Duodenal mucosa (tissue), 2 donors: ENCODE results near the gene CALN1.
"Not testable (repeated sequence)": the region's sequence is repeated elsewhere in the genome, so short reads cannot be mapped to it uniquely, and the experiment has no call there.

Experiments used
- H3K27ac ChIP-seq: one replicate; pipeline ENCODE4 v1.7.0; 2013; ENCODE audit warnings: low read depth, low read length
- H3K27me3 ChIP-seq, 2 donors: one replicate each; pipeline ENCODE4 v1.7.0; 2013; ENCODE audit warnings: low read length in 2 of 2, control low read depth in 1 of 2; ENCODE audit not compliant: insufficient read depth in 2 of 2, control insufficient read depth in 1 of 2
- H3K36me3 ChIP-seq, 2 donors: one replicate each; pipeline ENCODE4 v1.7.0; 2013; ENCODE audit warnings: low read length in 2 of 2, control low read depth in 1 of 2; ENCODE audit not compliant: insufficient read depth in 2 of 2, control insufficient read depth in 1 of 2
- H3K4me1 ChIP-seq, 2 donors: one replicate each; pipeline ENCODE4 v1.7.0; 2013; ENCODE audit warnings: low read length in 2 of 2, control low read depth in 1 of 2; ENCODE audit not compliant: insufficient read depth in 2 of 2, control insufficient read depth in 1 of 2
- H3K4me3 ChIP-seq, 2 donors: one replicate each; pipeline ENCODE4 v1.7.0; 2013; ENCODE audit warnings: low read length in 2 of 2, low read depth in 1 of 2
- H3K9ac ChIP-seq, 2 donors: one replicate each; pipeline ENCODE4 v1.7.0; 2013; ENCODE audit warnings: low read length in 2 of 2, low read depth in 1 of 2
- H3K9me3 ChIP-seq, 2 donors: one replicate each; pipeline ENCODE4 v1.7.0; 2013; ENCODE audit warnings: low read length in 2 of 2, control low read depth in 1 of 2; ENCODE audit not compliant: control insufficient read depth in 1 of 2

Gene CALN1

GRCh38 chr7:71826141-71826540 lies 586.0 kb downstream of the CALN1 start:
- H3K4me3 ChIP-seq, result no peak overlapping the region
- no peaks in the 10 kb centered on the region for H3K27me3 ChIP-seq
- no peaks in the 10 kb centered on the region for H3K4me1 ChIP-seq
- H3K27ac ChIP-seq, result no peak overlapping the region
- no peaks in the 10 kb centered on the region for H3K36me3 ChIP-seq
- H3K9me3 ChIP-seq, result peaks cover 7 to 13% of the 10 kb centered on the region in 2 donors
- no peak overlapping the region for H3K9ac ChIP-seq

GRCh38 chr7:71824006-71824760 lies 588.0 kb downstream of the CALN1 start:
- Histone ChIP-seq H3K36me3 (no peaks in the 10 kb centered on the region), H3K27ac (no peak overlapping the region), H3K27me3 (no peaks in the 10 kb centered on the region), H3K9me3 (peaks cover 7 to 13% of the 10 kb centered on the region in 2 donors), H3K4me1 (no peaks in the 10 kb centered on the region), H3K4me3 (no peak overlapping the region), H3K9ac (no peak overlapping the region)

- not testable (repeated sequence) for H3K36me3 ChIP-seq, H3K27ac ChIP-seq, H3K27me3 ChIP-seq, H3K9ac ChIP-seq, H3K4me1 ChIP-seq, H3K4me3 ChIP-seq
- H3K9me3 ChIP-seq, result peaks cover 7 to 13% of the 10 kb centered on the region in 2 donors
Observed at GRCh38 chr7:71822406-71822805, 589.7 kb downstream of the CALN1 start.

- Histone ChIP-seq H3K4me3 (no peak overlapping the region), H3K9me3 (no peaks in the 10 kb centered on the region), H3K4me1 (no peaks in the 10 kb centered on the region), H3K9ac (no peak overlapping the region), H3K36me3 (no peaks in the 10 kb centered on the region), H3K27ac (no peak overlapping the region), H3K27me3 (no peaks in the 10 kb centered on the region)
Observed at GRCh38 chr7:71817916-71818315, 594.2 kb downstream of the CALN1 start.

- Histone ChIP-seq H3K4me3 (no peak overlapping the region), H3K36me3 (no peaks in the 10 kb centered on the region), H3K9me3 (peaks cover 11 to 16% of the 10 kb centered on the region in 2 donors), H3K27me3 (no peaks in the 10 kb centered on the region), H3K9ac (no peak overlapping the region), H3K27ac (no peak overlapping the region), H3K4me1 (no peaks in the 10 kb centered on the region)
Observed at GRCh38 chr7:71808115-71808514, 604.0 kb downstream of the CALN1 start.

- Histone ChIP-seq H3K4me1 (no peaks in the 10 kb centered on the region), H3K27ac (no peak overlapping the region), H3K9ac (no peak overlapping the region), H3K4me3 (no peak overlapping the region), H3K27me3 (no peaks in the 10 kb centered on the region), H3K9me3 (peaks cover 11 to 17% of the 10 kb centered on the region in 2 donors), H3K36me3 (no peaks in the 10 kb centered on the region)
Observed at GRCh38 chr7:71804256-71804655, 607.9 kb downstream of the CALN1 start.

- H3K9me3 ChIP-seq, result peaks cover 8 to 13% of the 10 kb centered on the region in 2 donors
- H3K27ac ChIP-seq, result no peak overlapping the region
- H3K27me3 ChIP-seq, result no peaks in the 10 kb centered on the region
- H3K9ac ChIP-seq, result no peak overlapping the region
- H3K36me3 ChIP-seq, result no peaks in the 10 kb centered on the region
- no peak overlapping the region for H3K4me3 ChIP-seq
- H3K4me1 ChIP-seq, result no peaks in the 10 kb centered on the region
Observed at GRCh38 chr7:71801976-71802375, 610.2 kb downstream of the CALN1 start.

- Histone ChIP-seq H3K36me3 (no peaks in the 10 kb centered on the region), H3K4me1 (no peaks in the 10 kb centered on the region), H3K27me3 (no peaks in the 10 kb centered on the region), H3K4me3 (no peak overlapping the region), H3K9ac (no peak overlapping the region), H3K27ac (no peak overlapping the region), H3K9me3 (peaks cover 6 to 10% of the 10 kb centered on the region in 2 donors)
Observed at GRCh38 chr7:71800321-71800720, 611.8 kb downstream of the CALN1 start.

GRCh38 chr7:71795410-71795809 lies 616.7 kb downstream of the CALN1 start:
- peaks cover 10% of the 10 kb centered on the region in 2 donors for H3K9me3 ChIP-seq
- no peaks in the 10 kb centered on the region for H3K4me1 ChIP-seq
- no peaks in the 10 kb centered on the region for H3K36me3 ChIP-seq
- H3K9ac ChIP-seq, result no peak overlapping the region
- no peak overlapping the region for H3K27ac ChIP-seq
- H3K4me3 ChIP-seq, result no peak overlapping the region
- H3K27me3 ChIP-seq, result no peaks in the 10 kb centered on the region

GRCh38 chr7:71793251-71793650 lies 618.9 kb downstream of the CALN1 start:
- Histone ChIP-seq H3K9me3 (peaks cover 10 to 15% of the 10 kb centered on the region in 2 donors), H3K27ac (no peak overlapping the region), H3K4me1 (no peaks in the 10 kb centered on the region), H3K36me3 (no peaks in the 10 kb centered on the region), H3K9ac (no peak overlapping the region), H3K4me3 (no peak overlapping the region), H3K27me3 (no peaks in the 10 kb centered on the region)
